Lung (tissue), 12 donors: ENCODE data around the gene HS6ST1. TPM values are rescaled to one million over a fixed set of nuclear protein-coding genes. Genes with fewer than 3 reads are reported as not detected.
A peak's percentile ranks its signal among the peaks of the same experiment; 100 is the strongest.

Experiments
- ATAC-seq: fragments of 200-7000 bp; cut with Tn5 transposase; one replicate; pipeline ENCODE4 v1.9.1; 2020; ENCODE audit warnings: moderate number of reproducible peaks; ENCODE audit not compliant: insufficient read depth, low FRiP score
- DNase-seq, 3 donors: peaks; one replicate each; pipeline ENCODE4 v3.0.0-alpha.2; 2013 to 2017
- H3K27ac ChIP-seq, 2 donors: one replicate each; pipeline ENCODE4 v1.5.1; 2013; ENCODE audit warnings: mild to moderate bottlenecking in 2 of 2, moderate library complexity in 2 of 2, control low read depth in 1 of 2, inconsistent platforms in 1 of 2, low read depth in 1 of 2, low read length in 1 of 2
- H3K27me3 ChIP-seq, 3 donors: one replicate each; pipeline ENCODE4 v1.5.1; 2013; ENCODE audit warnings: low read length in 2 of 3; ENCODE audit not compliant: control insufficient read depth in 3 of 3, insufficient read depth in 3 of 3
- H3K36me3 ChIP-seq, 4 donors: one replicate each; pipeline ENCODE4 v1.5.1; 2013; ENCODE audit warnings: low read length in 4 of 4, mild to moderate bottlenecking in 1 of 4, moderate library complexity in 1 of 4; ENCODE audit not compliant: control insufficient read depth in 4 of 4, insufficient read depth in 4 of 4
- H3K4me1 ChIP-seq, 5 donors: one replicate each; pipeline ENCODE4 v1.5.1; 2013; ENCODE audit warnings: low read length in 5 of 5, mild to moderate bottlenecking in 2 of 5, moderate library complexity in 1 of 5; ENCODE audit not compliant: control insufficient read depth in 5 of 5, insufficient read depth in 5 of 5
- H3K4me3 ChIP-seq: one replicate; pipeline ENCODE4 v1.5.1; 2013; ENCODE audit warnings: mild to moderate bottlenecking, control low read depth, moderate library complexity
- H3K9ac ChIP-seq, 2 donors: one replicate each; pipeline ENCODE4 v1.5.1; 2013; ENCODE audit warnings: low read length in 2 of 2, control low read depth in 1 of 2; ENCODE audit not compliant: insufficient read depth in 1 of 2
- H3K9me3 ChIP-seq, 4 donors: one replicate each; pipeline ENCODE4 v1.5.1; 2013; ENCODE audit warnings: low read length in 3 of 4, mild to moderate bottlenecking in 1 of 4, moderate library complexity in 1 of 4; ENCODE audit not compliant: control insufficient read depth in 4 of 4, insufficient read depth in 3 of 4
- CTCF ChIP-seq: IDR thresholded peaks from 2 replicates; pipeline ENCODE4 v1.5.1; 2012; ENCODE audit warnings: mild to moderate bottlenecking; ENCODE audit errors: control extremely low read depth, extremely low read depth
- WGBS, 2 donors: extraction: QIAGEN DNeasy Blood & Tissue Kit; methylation state at CpG; one replicate each; pipeline ENCODE4 v1.1.7; 2013; 5-methylcytosine and 5-hydroxymethylcytosine counted together
- polyA plus RNA-seq, 2 donors: library from polyadenylated mRNA; stranded (reverse); fragments of 200-250 nt; gene quantifications; one replicate each; pipeline ENCODE4 v1.2.1, GENCODE V29; 2013
- total RNA-seq, 2 donors: library from RNA; depleted of rRNA in 1 of 2; stranded (reverse); fragments of >200 nt in 1 of 2; gene quantifications; one replicate each; pipeline ENCODE4 v1.2.1, GENCODE V29; 2014 to 2021
- donor health status: control.
- donor health status: control.
- donor health status: Bipolar disorder and iron deficiency.
- donor health status: healthy.
- donor health status: DM: yes; HTN: yes; CAD: no.

Gene HS6ST1
- total and polyA plus RNA-seq, 4 donors, result 15.1 to 37.7 (median 29.1) TPM

- Histone ChIP-seq H3K9ac (no peak overlapping the region), H3K36me3 (peaks cover 0 to 2% (median 0%) of the 10 kb centered on the region in 4 donors), H3K27me3 (no peaks in the 10 kb centered on the region), H3K27ac (no peak overlapping the region), H3K9me3 (no peaks in the 10 kb centered on the region), H3K4me1 (peaks cover 8 to 62% (median 47%) of the 10 kb centered on the region in 5 donors), H3K4me3 (no peak overlapping the region)
- ATAC-seq (no peak), DNase-seq (no peak)
- 85 to 92% methylated on average over 12 of the region's 12 CpGs for WGBS, 2 donors
- TF ChIP-seq CTCF, result no peak
Measured at GRCh38 chr2:128307595-128307994, 11.1 kb downstream of the HS6ST1 start.

- H3K4me3 ChIP-seq, result no peak overlapping the region
- DNase-seq (peak in 1 of 3 donors; percentile 10), ATAC-seq (no peak)
- H3K27me3 ChIP-seq, result no peaks in the 10 kb centered on the region
- WGBS, 2 donors, result 85 to 94% methylated on average over 11 of the region's 11 CpGs
- H3K36me3 ChIP-seq, result peaks cover 0 to 2% (median 0%) of the 10 kb centered on the region in 4 donors
- H3K9ac ChIP-seq, result no peak overlapping the region
- no peaks in the 10 kb centered on the region for H3K9me3 ChIP-seq
- peaks cover 8 to 57% (median 47%) of the 10 kb centered on the region in 5 donors for H3K4me1 ChIP-seq
- no peak overlapping the region for H3K27ac ChIP-seq
- TF ChIP-seq CTCF, result no peak
Measured at GRCh38 chr2:128306931-128307460, 11.7 kb downstream of the HS6ST1 start.

DNA sequence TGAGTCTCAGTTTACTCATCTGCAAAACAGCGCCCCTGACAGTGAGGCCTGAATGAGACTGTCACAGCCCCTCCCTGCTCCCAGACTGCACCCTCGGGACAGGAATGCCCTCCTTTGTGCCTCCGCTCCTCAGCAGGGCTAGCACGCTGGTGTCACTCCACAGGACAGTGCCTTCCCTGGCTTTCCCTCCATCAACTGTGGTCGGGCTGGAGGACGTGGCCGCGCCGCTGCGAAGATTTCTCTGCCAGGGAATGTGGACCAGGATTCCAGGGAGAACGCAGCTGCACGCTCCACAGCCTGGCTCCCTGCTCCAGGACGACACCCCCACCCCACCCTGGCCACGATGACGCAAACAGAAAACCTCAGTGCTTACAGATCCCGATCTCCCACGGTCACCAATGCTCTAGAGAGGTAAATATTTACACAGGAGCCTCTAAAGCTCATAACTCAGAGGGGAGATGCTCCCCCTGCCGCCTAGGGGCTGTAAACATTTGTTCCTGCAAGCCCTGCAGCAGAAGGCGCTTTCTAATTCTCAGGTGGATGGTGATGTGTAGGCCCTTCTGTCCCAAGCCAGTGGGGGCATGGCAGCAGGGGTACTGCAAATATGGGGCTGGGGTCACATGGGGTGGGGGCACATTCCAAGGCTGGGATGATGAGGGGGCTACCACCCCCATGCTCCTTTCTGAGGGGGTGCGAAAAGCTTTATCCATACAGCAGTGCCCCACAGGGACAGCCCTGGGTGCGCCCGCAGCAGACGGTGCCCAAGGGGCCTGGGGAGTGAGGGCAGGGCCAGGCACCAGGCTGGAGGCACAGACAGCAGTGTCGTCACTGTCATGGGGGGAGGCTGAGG, 12.4 kb downstream of the HS6ST1 start:
- H3K27ac ChIP-seq, result peak overlapping the region in 1 of 2 donors; percentile 50

More for the DNA sequence above, 12.4 kb downstream of the HS6ST1 start:
- 60 to 72% methylated on average over 24 of the region's 24 CpGs for WGBS, 2 donors
- DNase-seq (peak; percentile 83 to 84 (median 83)), ATAC-seq (no peak)
- Histone ChIP-seq H3K4me1 (peaks cover 8 to 54% (median 50%) of the 10 kb centered on the region in 5 donors), H3K27me3 (no peaks in the 10 kb centered on the region), H3K4me3 (no peak overlapping the region), H3K9me3 (no peaks in the 10 kb centered on the region), H3K9ac (peak overlapping the region; percentile 49 to 75), H3K36me3 (peaks cover 0 to 2% (median 0%) of the 10 kb centered on the region in 4 donors)
- TF ChIP-seq CTCF, result no peak
